OCI-LY3 (cell line): ENCODE measurements around the gene F10.

ENCODE experiments used
- H2AFZ ChIP-seq: fragments of 200-600, 300-600 bp; shearing (Covaris generic); 2 replicates; pipeline ENCODE4 v1.6.0; 2014; ENCODE audit warnings: antibody characterized with exemption, low read depth, low read length
- H3K27ac ChIP-seq: fragments of 200-600, 300-600 bp; sonication (generic); 2 replicates; pipeline ENCODE4 v1.5.1; 2014; ENCODE audit warnings: mild to moderate bottlenecking, low read length, moderate library complexity, mixed read lengths
- H3K27me3 ChIP-seq: fragments of 200-600, 300-600 bp; sonication (generic); 2 replicates; pipeline ENCODE4 v1.6.1; 2014; ENCODE audit warnings: low read depth, low read length, mixed read lengths
- H3K36me3 ChIP-seq: fragments of 200-600, 300-600 bp; sonication (generic); replicated peaks from 2 replicates; pipeline ENCODE3; 2014; ENCODE audit warnings: low read depth, low read length, mixed read lengths
- H3K4me1 ChIP-seq: fragments of 300-600, 200-600 bp; sonication (generic); 2 replicates; pipeline ENCODE4 v1.6.1; 2014; ENCODE audit warnings: low read length, mixed read lengths
- H3K4me2 ChIP-seq: fragments of 200-600, 300-600 bp; sonication (generic); 2 replicates; pipeline ENCODE4 v1.6.1; 2014; ENCODE audit warnings: low read length, mixed read lengths
- H3K4me3 ChIP-seq: fragments of 300-600, 200-600 bp; sonication (generic); 2 replicates; pipeline ENCODE4 v1.5.1; 2014; ENCODE audit warnings: antibody characterized with exemption, mild to moderate bottlenecking, low read length, moderate library complexity
- H3K79me2 ChIP-seq: fragments of 300-600, 200-600 bp; shearing (Covaris generic); 2 replicates; pipeline ENCODE4 v1.6.1; 2014; ENCODE audit warnings: mild to moderate bottlenecking, low read length, mixed read lengths
- H3K9ac ChIP-seq: fragments of 300-600, 200-600 bp; shearing (Covaris generic); 2 replicates; pipeline ENCODE4 v1.6.0; 2014; ENCODE audit warnings: mild to moderate bottlenecking, low read length, moderate library complexity
- H3K9me3 ChIP-seq: fragments of 200-600, 300-600 bp; shearing (Covaris generic); 2 replicates; pipeline ENCODE4 v1.6.1; 2014; ENCODE audit warnings: low read length, mixed read lengths; ENCODE audit not compliant: insufficient read depth
- H4K20me1 ChIP-seq: fragments of 200-600, 300-600 bp; sonication (generic); 2 replicates; pipeline ENCODE4 v1.6.1; 2016; ENCODE audit warnings: low read length, mixed read lengths; ENCODE audit not compliant: insufficient read depth
- EZH2phosphoT487 ChIP-seq: fragments of 200-600 bp; shearing (Covaris generic); IDR thresholded peaks from 2 replicates; pipeline ENCODE4 v1.6.1; 2018; ENCODE audit warnings: antibody characterized with exemption, mixed run types, low read depth
- TF ChIP-seq, protein P1 (sequence below): fragments of 200-600, 300-600 bp; sonication (generic); IDR thresholded peaks from 2 replicates; pipeline ENCODE4 v1.5.1; 2014; ENCODE audit warnings: antibody characterized with exemption, low read length, low read depth

Gene F10

DNA sequence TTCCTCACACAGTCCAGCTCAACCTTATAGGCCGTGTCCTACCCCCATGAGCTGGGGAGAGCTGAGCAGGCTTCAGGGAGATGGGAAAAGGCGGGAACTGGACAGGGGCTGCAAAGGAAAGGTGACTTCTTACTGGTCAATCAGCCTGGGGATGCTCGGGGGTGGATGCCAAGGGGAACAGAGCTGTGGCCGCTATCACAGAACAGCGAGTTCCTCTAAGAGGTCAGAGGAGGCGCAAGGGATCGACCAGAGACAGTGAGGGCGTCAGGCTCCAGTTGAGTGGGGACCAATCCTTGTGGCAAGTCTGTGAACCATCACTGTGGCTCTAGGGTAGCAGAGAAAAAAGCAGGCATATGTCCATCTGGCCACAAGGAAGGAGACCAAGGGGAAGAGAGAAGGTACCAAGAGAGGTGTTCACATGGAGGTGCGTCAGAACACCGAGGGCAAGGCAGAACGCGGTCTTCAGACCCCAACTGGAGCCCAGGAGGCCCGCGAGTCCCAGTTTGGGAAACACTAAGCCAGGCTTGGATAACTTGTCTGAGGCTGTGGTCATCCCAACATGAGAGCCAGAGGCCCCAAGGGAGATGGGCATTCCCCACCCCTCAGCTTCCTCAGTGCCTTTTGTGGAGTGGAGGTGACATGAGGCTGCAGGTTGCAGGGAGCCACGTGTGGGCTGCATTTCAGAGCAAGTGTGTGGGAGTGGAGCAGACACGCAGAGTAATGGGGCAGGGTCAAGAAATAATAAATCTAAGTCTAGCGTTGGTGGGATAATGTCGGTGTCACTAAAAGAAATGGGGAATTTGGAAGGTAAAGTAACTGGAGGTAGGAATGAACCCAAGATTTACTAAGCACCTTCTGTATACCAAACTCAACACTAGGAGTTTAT lies 3.9 kb downstream of the F10 start:
- H3K27me3 ChIP-seq: peaks cover 8% of the 10 kb centered on the region; the same call in 1 of the 2 replicates
- no peak overlapping the region for H3K4me2 ChIP-seq
- TF ChIP-seq, protein P1, sequence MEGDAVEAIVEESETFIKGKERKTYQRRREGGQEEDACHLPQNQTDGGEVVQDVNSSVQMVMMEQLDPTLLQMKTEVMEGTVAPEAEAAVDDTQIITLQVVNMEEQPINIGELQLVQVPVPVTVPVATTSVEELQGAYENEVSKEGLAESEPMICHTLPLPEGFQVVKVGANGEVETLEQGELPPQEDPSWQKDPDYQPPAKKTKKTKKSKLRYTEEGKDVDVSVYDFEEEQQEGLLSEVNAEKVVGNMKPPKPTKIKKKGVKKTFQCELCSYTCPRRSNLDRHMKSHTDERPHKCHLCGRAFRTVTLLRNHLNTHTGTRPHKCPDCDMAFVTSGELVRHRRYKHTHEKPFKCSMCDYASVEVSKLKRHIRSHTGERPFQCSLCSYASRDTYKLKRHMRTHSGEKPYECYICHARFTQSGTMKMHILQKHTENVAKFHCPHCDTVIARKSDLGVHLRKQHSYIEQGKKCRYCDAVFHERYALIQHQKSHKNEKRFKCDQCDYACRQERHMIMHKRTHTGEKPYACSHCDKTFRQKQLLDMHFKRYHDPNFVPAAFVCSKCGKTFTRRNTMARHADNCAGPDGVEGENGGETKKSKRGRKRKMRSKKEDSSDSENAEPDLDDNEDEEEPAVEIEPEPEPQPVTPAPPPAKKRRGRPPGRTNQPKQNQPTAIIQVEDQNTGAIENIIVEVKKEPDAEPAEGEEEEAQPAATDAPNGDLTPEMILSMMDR: no peak
- TF ChIP-seq EZH2phosphoT487: no peak
- no peak overlapping the region for H3K27ac ChIP-seq
- no peaks in the 10 kb centered on the region for H3K79me2 ChIP-seq
- no peaks in the 10 kb centered on the region for H3K36me3 ChIP-seq
- no peaks in the 10 kb centered on the region for H3K9me3 ChIP-seq
- H3K4me3 ChIP-seq: no peak overlapping the region
- peaks cover 9% of the 10 kb centered on the region; the same call in 1 of the 2 replicates for H3K4me1 ChIP-seq
- no peak overlapping the region for H2AFZ ChIP-seq
- no peaks in the 10 kb centered on the region for H4K20me1 ChIP-seq
- H3K9ac ChIP-seq: no peak overlapping the region

DNA sequence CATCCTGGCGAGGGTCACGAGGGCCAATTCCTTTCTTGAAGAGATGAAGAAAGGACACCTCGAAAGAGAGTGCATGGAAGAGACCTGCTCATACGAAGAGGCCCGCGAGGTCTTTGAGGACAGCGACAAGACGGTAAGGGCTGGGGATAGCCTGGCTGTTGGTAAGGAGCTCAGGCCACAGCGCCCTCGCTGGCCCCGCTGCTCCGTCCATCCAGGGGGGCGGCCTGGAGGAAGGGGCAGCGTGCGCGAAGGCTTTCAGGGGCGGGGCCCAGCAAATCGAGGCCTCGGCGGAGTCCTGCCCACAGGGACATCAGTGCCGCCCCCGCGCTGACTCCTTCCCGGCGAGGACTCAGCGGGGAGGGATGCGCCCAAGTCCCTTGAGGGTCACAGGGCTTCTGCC lies 6.9 kb downstream of the F10 start:
- Histone ChIP-seq H4K20me1 (no peaks in the 10 kb centered on the region), H3K27ac (no peak overlapping the region), H3K4me1 (peaks cover 9% of the 10 kb centered on the region; the same call in 1 of the 2 replicates), H3K27me3 (peaks cover 30% of the 10 kb centered on the region), H3K9ac (no peak overlapping the region), H3K4me2 (no peak overlapping the region), H2AFZ (no peak overlapping the region), H3K4me3 (no peak overlapping the region), H3K36me3 (no peaks in the 10 kb centered on the region), H3K9me3 (no peaks in the 10 kb centered on the region), H3K79me2 (no peaks in the 10 kb centered on the region)
- TF ChIP-seq EZH2phosphoT487: no peak
- TF ChIP-seq, protein P1: no peak

DNA sequence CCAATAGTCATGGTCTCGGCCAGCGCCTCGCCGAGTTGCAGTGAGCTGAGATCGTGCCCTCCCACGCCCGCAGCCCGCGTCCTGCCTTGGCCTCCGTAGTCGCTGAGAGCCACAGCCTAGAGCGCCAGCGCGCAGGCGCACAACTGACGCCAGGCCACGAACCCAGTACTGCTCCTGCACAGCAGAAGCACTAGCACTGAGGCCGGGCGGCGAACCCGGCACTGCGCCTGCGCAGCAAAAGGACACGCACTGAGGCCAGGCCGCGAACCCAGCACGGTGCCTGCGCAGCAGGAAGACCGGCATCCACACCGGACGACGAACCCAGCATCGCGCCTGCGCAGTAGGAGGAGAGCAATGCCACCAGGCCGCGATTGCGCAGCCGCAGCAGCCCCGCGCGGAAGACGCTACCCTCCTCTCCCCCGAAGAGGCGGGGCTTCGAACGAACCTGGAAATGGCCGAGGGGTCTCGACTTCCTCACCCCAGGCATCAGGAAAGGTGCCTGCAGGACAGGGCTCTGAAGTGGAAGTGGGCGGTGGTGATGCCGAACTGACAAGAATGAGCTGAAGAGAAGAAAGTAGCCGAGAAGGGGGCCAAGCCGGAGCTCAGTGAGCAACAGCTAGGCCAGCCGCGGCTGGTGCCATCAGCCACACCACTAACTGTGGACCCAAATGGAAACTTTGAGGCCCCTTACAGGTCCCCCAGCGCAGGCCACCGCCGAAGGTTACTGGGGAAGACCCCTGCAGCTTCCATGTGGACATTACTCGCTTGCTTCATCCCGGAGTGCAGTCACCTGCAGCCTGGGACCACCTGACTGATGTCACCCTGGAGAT lies 7.5 kb downstream of the F10 start:
- Histone ChIP-seq H2AFZ (no peak overlapping the region), H3K79me2 (no peaks in the 10 kb centered on the region), H3K36me3 (no peaks in the 10 kb centered on the region), H3K27me3 (peaks cover 30% of the 10 kb centered on the region), H4K20me1 (no peaks in the 10 kb centered on the region), H3K4me3 (no peak overlapping the region), H3K4me1 (peaks cover 9% of the 10 kb centered on the region; the same call in 1 of the 2 replicates), H3K27ac (no peak overlapping the region), H3K9ac (no peak overlapping the region), H3K9me3 (no peaks in the 10 kb centered on the region), H3K4me2 (no peak overlapping the region)
- TF ChIP-seq, protein P1: no peak
- no peak for TF ChIP-seq EZH2phosphoT487

DNA sequence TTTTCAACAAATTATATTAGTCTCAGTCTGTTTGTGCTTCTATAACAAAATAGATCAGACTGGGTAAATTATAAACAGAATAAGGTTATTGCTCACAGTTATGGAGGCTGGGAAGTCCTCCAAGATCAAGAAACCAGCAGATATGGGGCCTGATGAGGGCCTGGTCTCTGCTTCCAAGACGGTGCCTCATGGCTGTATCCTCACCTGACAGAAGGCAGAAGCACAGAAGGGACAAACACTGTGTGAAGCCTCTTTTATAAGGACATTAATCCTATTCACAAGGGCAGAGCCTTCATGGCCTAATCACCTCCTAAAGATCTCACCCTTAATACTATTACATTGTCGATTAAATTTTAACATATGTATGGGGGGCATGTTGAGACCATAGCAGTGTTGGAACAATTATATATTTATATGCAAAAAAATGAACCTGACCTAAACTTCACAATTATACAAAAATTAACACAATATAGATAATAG lies 12.7 kb downstream of the F10 start:
- no peak overlapping the region for H3K9ac ChIP-seq
- H3K4me2 ChIP-seq: no peak overlapping the region
- no peak overlapping the region for H3K4me3 ChIP-seq
- H2AFZ ChIP-seq: no peak overlapping the region
- H3K27ac ChIP-seq: no peak overlapping the region
- no peaks in the 10 kb centered on the region for H3K9me3 ChIP-seq
- no peaks in the 10 kb centered on the region for H4K20me1 ChIP-seq
- H3K27me3 ChIP-seq: peaks cover 34% of the 10 kb centered on the region
- TF ChIP-seq, protein P1: no peak
- TF ChIP-seq EZH2phosphoT487: no peak
- H3K4me1 ChIP-seq: no peaks in the 10 kb centered on the region
- no peaks in the 10 kb centered on the region for H3K79me2 ChIP-seq
- no peaks in the 10 kb centered on the region for H3K36me3 ChIP-seq
